HepG2 (cell line): ENCODE data around the gene SLC2A10. TPM values are rescaled to one million over a fixed set of nuclear protein-coding genes. Genes with fewer than 3 reads are reported as not detected.

Source experiments
- ATF4 ChIP-seq, 2 experiments: fragments of 450-650 bp in 1 of 2; sonication (generic) in 1 of 2; formaldehyde crosslinking; IDR thresholded peaks; 2 replicates each; pipeline versions ENCODE4 v1.5.0 to v1.8.0; 2020 to 2022; ENCODE audit warnings: mild to moderate bottlenecking in 1 of 2, missing genetic modification reagents in 1 of 2
- GATAD2A ChIP-seq: IDR thresholded peaks from 2 replicates; pipeline ENCODE4 v1.6.1; 2016
- JUND ChIP-seq: sonication (generic); formaldehyde crosslinking; IDR thresholded peaks from 2 replicates; pipeline ENCODE4 v1.8.0; 2022; ENCODE audit warnings: mild to moderate bottlenecking, missing genetic modification reagents
- KLF16 ChIP-seq, 2 experiments: sonication (generic) in 1 of 2; formaldehyde crosslinking in 1 of 2; IDR thresholded peaks; 2 replicates each; pipeline versions ENCODE4 v1.6.1 to v1.8.0; 2016 to 2023; ENCODE audit warnings: missing genetic modification reagents in 2 of 2, missing compliant biosample characterization in 1 of 2
- MYNN ChIP-seq: sonication (generic); formaldehyde crosslinking; IDR thresholded peaks from 2 replicates; pipeline ENCODE4 v1.4.0; 2020; ENCODE audit warnings: mild to moderate bottlenecking, low read depth, missing genetic modification reagents
- MYPOP ChIP-seq: sonication (generic); formaldehyde crosslinking; IDR thresholded peaks from 2 replicates; pipeline ENCODE4 v1.8.1; 2023; ENCODE audit warnings: mild to moderate bottlenecking, moderate library complexity, missing genetic modification reagents
- RFXAP ChIP-seq: sonication (generic); formaldehyde crosslinking; IDR thresholded peaks from 2 replicates; pipeline ENCODE4 v1.4.0; 2020; ENCODE audit warnings: missing genetic modification reagents, borderline replicate concordance
- SKIL ChIP-seq: sonication (generic); formaldehyde crosslinking; IDR thresholded peaks from 2 replicates; pipeline ENCODE4 v1.8.0; 2022; ENCODE audit warnings: missing genetic modification reagents, mild to moderate bottlenecking, moderate library complexity, borderline replicate concordance
- SMARCC2 ChIP-seq: fragments of 450-650 bp; IDR thresholded peaks from 2 replicates; pipeline ENCODE4 v1.6.1; 2017; ENCODE audit warnings: antibody characterized with exemption, mild to moderate bottlenecking
- XRCC5 ChIP-seq: fragments of 200-400 bp; formaldehyde crosslinking; optimal IDR thresholded peaks from 2 replicates; pipeline ENCODE3; 2017; ENCODE audit warnings: mild to moderate bottlenecking, low read length
- ZBED4 ChIP-seq: sonication (generic); formaldehyde crosslinking; IDR thresholded peaks from 2 replicates; pipeline ENCODE4 v1.4.0; 2020; ENCODE audit warnings: missing genetic modification reagents, borderline replicate concordance
- ZBTB33 ChIP-seq: sonication (generic); formaldehyde crosslinking; IDR thresholded peaks from 2 replicates; pipeline ENCODE4 v1.4.0; 2020; ENCODE audit warnings: missing genetic modification reagents
- ZNF232 ChIP-seq: sonication (generic); formaldehyde crosslinking; IDR thresholded peaks from 2 replicates; pipeline ENCODE4 v1.4.0; 2020; ENCODE audit warnings: missing genetic modification reagents, borderline replicate concordance
- ZNF430 ChIP-seq: sonication (generic); formaldehyde crosslinking; IDR thresholded peaks from 2 replicates; pipeline ENCODE4 v1.9.0; 2021; ENCODE audit warnings: mild to moderate bottlenecking, missing genetic modification reagents
- ZNF550 ChIP-seq: sonication (generic); formaldehyde crosslinking; IDR thresholded peaks from 2 replicates; pipeline ENCODE4 v1.4.0; 2020; ENCODE audit warnings: mild to moderate bottlenecking, missing genetic modification reagents, borderline replicate concordance
- ZNF747 ChIP-seq: sonication (generic); formaldehyde crosslinking; IDR thresholded peaks from 2 replicates; pipeline ENCODE4 v1.8.1; 2023; ENCODE audit warnings: missing genetic modification reagents, mild to moderate bottlenecking, borderline replicate concordance
- polyA plus RNA-seq, 8 experiments: library from polyadenylated mRNA; depleted of rRNA in 3 of 8; stranded (reverse) in 7 of 8; unstranded in 1 of 8; fragments of >200 nt; fragmentation: Illumina TruSeq in 4 of 8; extraction: Trizol in 4 of 8; gene quantifications; 2 replicates each; pipeline versions ENCODE4 v1.2.1 to v1.2.3, GENCODE V29; 2011 to 2016; ENCODE audit warnings: low read depth in 4 of 8, missing spikeins in 1 of 8, mixed read lengths in 1 of 8; ENCODE audit not compliant: insufficient read depth in 1 of 8
- total RNA-seq, 5 experiments: library from RNA; depleted of rRNA; stranded (reverse); fragments of >200 nt; fragmentation: Illumina TruSeq; extraction: Trizol; gene quantifications; 2 replicates each; pipeline ENCODE4 v1.2.3, GENCODE V29; 2016; ENCODE audit warnings: low read depth in 1 of 5

SLC2A10 gene
- total and polyA plus RNA-seq, 2 of the 13 experiments (the other 11 are each of a cell fraction or from before 2014, with no cell fraction given) = 16.0 to 18.4 TPM

- TF ChIP-seq ZBTB33 (CRISPR knock-in tag) = no peak; the same call in 1 of the 2 replicates
- TF ChIP-seq ATF4 (CRISPR knock-in tag; IDR thresholded peaks at IDR 0.05) = no peak
- TF ChIP-seq XRCC5 = peak; percentile 51
- 0 out of 2 replicates have a peak, but pooled peaks have one; percentile 60 for TF ChIP-seq ZBED4 (CRISPR knock-in tag)
- TF ChIP-seq JUND (CRISPR knock-in tag) = no peak
- no peak for TF ChIP-seq SMARCC2
- no peak for TF ChIP-seq MYNN (CRISPR knock-in tag)
- no peak for TF ChIP-seq RFXAP (CRISPR knock-in tag)
- no peak for TF ChIP-seq ZNF232 (CRISPR knock-in tag)
- TF ChIP-seq KLF16 (CRISPR knock-in tag; IDR thresholded peaks at IDR 0.05) = peak in 1 of 2 experiments; percentile 48; a peak in 1 of 4 replicates
- TF ChIP-seq ZNF550 (CRISPR knock-in tag) = peak; percentile 58; the same call in 1 of the 2 replicates
- peak; percentile 60 for TF ChIP-seq GATAD2A (CRISPR knock-in tag)
- TF ChIP-seq SKIL (CRISPR knock-in tag) = no peak
- no peak for TF ChIP-seq MYPOP
- TF ChIP-seq ZNF747 (CRISPR knock-in tag) = no peak
- TF ChIP-seq ZNF430 (CRISPR knock-in tag) = no peak
These were observed 28.2 kb upstream of the SLC2A10 start (continued) for GRCh38 chr20:46681032-46681854.
